ENCODE data around the gene ZNF280A.

ZNF280A gene

GRCh38 chr22:22520020-22520656 is at the start of gene ZNF280A:
ZNF280A (minus strand) TSS chr22:22520270; CDS start chr22:22515630, 4,640 bp downstream.
- TF ChIP-seq CTCF (IDR thresholded peaks at IDR 0.05), result no peak
- H3K27ac ChIP-seq, result peak within 1 kb of the TSS; percentile 51

GRCh38 chr22:22569218-22569617 is 49.1 kb upstream of the ZNF280A start:
- no peak overlapping the region for H3K27ac ChIP-seq
- TF ChIP-seq ZFX (IDR thresholded peaks at IDR 0.05; ENCODE audit: borderline replicate concordance) (no peak), CTCF (IDR thresholded peaks at IDR 0.05) (no peak)

- TF ChIP-seq ZFX (IDR thresholded peaks at IDR 0.05; ENCODE audit: borderline replicate concordance), result no peak
- no peak for TF ChIP-seq CTCF (IDR thresholded peaks at IDR 0.05)
- no peak overlapping the region for H3K27ac ChIP-seq
Observed at GRCh38 chr22:22565981-22566380, 45.9 kb upstream of the ZNF280A start.

GRCh38 chr22:22558972-22559603 is 39.0 kb upstream of the ZNF280A start, which contains the start of gene PRAME:
PRAME (minus strand) TSS chr22:22559265; CDS start chr22:22556832, 2,433 bp downstream.
- peak within 1 kb of the TSS; percentile 46 for H3K27ac ChIP-seq
- TF ChIP-seq ZFX (IDR thresholded peaks at IDR 0.05; ENCODE audit: borderline replicate concordance), result no peak
- TF ChIP-seq CTCF (IDR thresholded peaks at IDR 0.05), result peak; percentile 96

- TF ChIP-seq ZFX (IDR thresholded peaks at IDR 0.05; ENCODE audit: borderline replicate concordance), result no peak
- no peak for TF ChIP-seq CTCF (IDR thresholded peaks at IDR 0.05)
Observed at GRCh38 chr22:22558071-22558971, 38.3 kb upstream of the ZNF280A start.

GRCh38 chr22:22556995-22557925 is 37.2 kb upstream of the ZNF280A start:
- TF ChIP-seq ZFX (IDR thresholded peaks at IDR 0.05; ENCODE audit: borderline replicate concordance), result no peak
- no peak for TF ChIP-seq CTCF (IDR thresholded peaks at IDR 0.05)
- no peak overlapping the region for H3K27ac ChIP-seq

More at GRCh38 chr22:22558071-22558971, 38.3 kb upstream of the ZNF280A start:
- H3K27ac ChIP-seq, result peak overlapping the region; percentile 46; the same call in 1 of the 2 replicates
